Measurements from ENCODE around the gene FAM222A.

FAM222A gene

DNA sequence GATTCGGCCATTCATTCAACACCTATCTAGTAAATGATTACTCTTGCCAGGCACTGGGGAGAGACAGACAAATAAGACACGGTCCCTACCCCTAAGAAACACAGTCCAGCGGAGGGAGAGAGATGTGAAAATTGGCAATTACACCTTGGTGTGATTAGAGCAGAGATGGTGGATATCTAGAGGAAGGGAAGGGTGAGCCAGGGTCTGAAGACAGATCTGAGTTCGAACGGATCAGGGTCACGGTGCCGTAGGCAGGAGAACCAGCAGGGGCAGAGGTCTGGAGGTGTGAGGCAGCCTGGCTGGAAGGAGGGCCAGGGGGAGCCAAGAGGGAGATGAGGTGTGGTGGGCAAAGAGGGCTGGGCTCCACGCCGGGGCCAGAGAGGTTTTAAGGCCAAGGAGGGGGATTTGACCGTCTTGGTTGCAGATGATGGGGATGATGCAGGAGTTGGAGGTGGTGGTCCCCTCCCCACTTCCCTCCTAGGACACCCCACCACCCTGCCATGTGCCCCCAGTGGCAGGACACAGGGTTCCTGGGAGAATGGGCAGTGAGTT is 27.1 kb downstream of the FAM222A start:
- Histone ChIP-seq H3K4me1 (ENCODE audit: insufficient read depth, insufficient read length) (peaks cover 13% of the 10 kb centered on the region), H3K27me3 (ENCODE audit: insufficient read depth, insufficient read length) (no peaks in the 10 kb centered on the region), H3K4me3 (ENCODE audit: insufficient read length, low read depth) (no peak overlapping the region), H3K36me3 (ENCODE audit: insufficient read depth, insufficient read length, low read length) (peaks cover 5% of the 10 kb centered on the region), H3K9ac (ENCODE audit: insufficient read length, low read depth) (no peak overlapping the region), H3K9me3 (ENCODE audit: insufficient read depth, low read length) (no peaks in the 10 kb centered on the region)
- no peak for DNase-seq (ENCODE audit: low read depth, low spot score)
- TF ChIP-seq ZNF274 (IDR thresholded peaks at IDR 0.05; ENCODE audit: low read depth, low read length) = no peak
- no peak for TF ChIP-seq SUZ12 (IDR thresholded peaks at IDR 0.05; ENCODE audit: extremely low read depth, insufficient read depth, insufficient read length)
- TF ChIP-seq YY1 (IDR thresholded peaks at IDR 0.05; ENCODE audit: insufficient read depth, insufficient read length) = no peak

DNA sequence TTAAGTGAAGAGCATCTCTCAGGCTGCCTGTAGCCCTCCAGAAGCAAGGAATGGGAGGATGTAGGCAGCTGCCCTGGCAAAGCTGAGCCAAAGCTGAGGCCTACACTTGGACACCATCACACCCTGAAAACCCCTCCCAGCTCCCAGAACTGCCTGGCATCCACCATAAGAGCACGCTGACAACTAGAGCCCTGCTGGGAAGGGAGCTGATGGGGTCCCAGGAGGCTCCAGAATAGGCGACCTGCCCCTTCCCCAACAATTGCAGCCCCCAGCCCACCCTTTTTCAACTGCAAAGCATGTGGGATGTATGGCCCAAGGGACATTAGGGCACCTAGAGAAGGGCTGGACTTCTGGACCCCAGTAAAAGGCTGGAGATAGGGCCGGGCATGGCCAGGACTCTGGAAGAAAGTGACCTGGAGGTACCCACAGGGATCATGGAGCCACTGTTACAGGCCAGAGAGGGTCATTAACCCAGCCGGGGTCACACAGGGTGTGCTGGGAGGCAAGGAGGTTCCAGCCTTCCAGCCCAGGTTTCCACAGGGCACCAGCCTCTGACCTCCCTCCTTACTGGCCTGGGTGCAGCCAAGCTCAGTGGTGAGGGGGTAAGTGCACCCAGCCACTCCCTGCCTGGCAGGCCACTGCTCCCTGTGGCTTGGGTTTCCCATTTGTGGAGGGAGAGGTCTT is 27.8 kb downstream of the FAM222A start:
- no peak for DNase-seq (ENCODE audit: low read depth, low spot score)
- Histone ChIP-seq H3K4me1 (ENCODE audit: insufficient read depth, insufficient read length) (peaks cover 11% of the 10 kb centered on the region), H3K27me3 (ENCODE audit: insufficient read depth, insufficient read length) (no peaks in the 10 kb centered on the region), H3K4me3 (ENCODE audit: insufficient read length, low read depth) (no peak overlapping the region), H3K36me3 (ENCODE audit: insufficient read depth, insufficient read length, low read length) (peaks cover 5% of the 10 kb centered on the region), H3K9me3 (ENCODE audit: insufficient read depth, low read length) (no peaks in the 10 kb centered on the region), H3K9ac (ENCODE audit: insufficient read length, low read depth) (no peak overlapping the region)
- TF ChIP-seq YY1 (IDR thresholded peaks at IDR 0.05; ENCODE audit: insufficient read depth, insufficient read length) (no peak), SUZ12 (IDR thresholded peaks at IDR 0.05; ENCODE audit: extremely low read depth, insufficient read depth, insufficient read length) (no peak)

DNA sequence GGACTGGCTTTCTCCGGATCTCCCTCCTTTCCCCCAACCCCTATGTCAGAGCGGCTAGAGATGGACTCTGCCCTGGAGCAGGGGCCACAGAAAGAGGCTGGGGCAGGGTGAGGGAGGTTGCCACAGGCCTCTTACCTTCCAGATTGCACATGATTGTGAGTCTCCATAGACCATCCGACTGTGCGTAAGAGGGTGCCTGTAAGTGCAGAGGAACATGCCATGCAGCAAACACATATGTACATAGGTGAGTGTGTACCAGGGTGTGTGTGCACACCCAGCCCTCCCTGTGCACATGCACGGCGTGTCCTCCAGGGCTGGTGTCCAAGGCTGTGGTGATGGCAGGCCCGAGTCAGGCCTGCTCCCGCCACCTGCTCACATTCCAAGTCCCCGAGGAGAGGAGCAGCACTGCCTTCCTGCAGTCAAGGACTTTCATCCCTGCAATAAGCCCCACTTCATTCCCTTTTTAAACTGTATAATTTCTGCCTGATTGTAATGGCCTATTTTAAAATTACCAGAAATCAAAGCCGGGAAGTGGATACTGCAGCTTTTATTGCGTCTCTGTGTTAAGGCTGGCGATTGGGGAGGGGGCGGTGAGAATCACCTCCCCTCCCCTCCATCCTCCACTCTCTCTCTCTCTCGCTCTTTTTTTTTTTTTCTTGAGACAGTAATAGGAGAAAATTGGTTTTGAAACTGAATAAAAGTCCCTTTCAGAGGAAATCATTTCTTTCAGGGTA is 28.5 kb downstream of the FAM222A start:
- no peaks in the 10 kb centered on the region for H3K27me3 ChIP-seq (ENCODE audit: insufficient read depth, insufficient read length)
- no peak for DNase-seq (ENCODE audit: low read depth, low spot score)

DNA sequence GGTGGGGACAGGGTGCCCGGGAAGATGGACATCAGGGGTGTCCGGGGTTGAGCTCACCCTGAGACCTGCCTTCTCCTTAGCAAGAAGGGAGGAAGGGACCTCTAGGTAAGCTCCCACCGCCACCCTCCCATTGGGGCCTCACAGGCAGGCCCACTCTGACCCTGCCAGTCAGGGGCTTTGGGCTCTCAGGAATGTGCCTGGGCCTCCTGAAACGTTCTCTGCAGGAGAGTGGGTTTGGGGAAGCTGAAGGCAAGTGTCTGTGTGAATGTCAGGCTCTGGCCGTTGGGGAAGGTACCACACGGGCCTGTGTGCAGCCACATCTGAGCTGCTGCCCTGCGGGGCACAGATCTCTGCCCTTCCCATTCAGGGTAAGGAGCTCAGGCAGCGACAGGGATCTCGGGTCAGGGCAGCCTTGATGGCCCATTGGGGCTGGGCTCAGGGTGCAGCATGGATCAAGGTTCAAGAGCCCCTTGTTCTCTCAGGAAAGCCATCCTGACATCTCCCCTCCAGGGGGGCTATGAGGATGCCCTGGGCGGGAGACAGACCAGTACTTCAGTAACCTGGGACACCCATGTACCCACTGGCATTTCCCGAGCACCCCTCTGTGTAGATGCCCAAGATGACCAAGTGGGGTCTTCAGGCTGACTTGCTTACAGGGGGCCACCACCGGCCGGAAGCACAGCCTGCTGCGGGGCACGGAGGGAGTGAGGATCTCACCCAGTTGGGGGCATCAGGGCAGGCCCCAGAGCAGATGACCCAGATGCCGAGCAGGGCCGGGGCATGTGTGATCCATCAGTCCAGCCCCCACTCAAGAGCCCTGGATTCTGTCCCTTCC is 29.7 kb downstream of the FAM222A start:
- Histone ChIP-seq H3K4me1 (ENCODE audit: insufficient read depth, insufficient read length) (peaks cover 7% of the 10 kb centered on the region), H3K27me3 (ENCODE audit: insufficient read depth, insufficient read length) (no peaks in the 10 kb centered on the region), H3K4me3 (ENCODE audit: insufficient read length, low read depth) (no peak overlapping the region), H3K9ac (ENCODE audit: insufficient read length, low read depth) (peak overlapping the region; percentile 16), H3K9me3 (ENCODE audit: insufficient read depth, low read length) (no peaks in the 10 kb centered on the region), H3K36me3 (ENCODE audit: insufficient read depth, insufficient read length, low read length) (peaks cover 5% of the 10 kb centered on the region)
- no peak for DNase-seq (ENCODE audit: low read depth, low spot score)
- TF ChIP-seq YY1 (IDR thresholded peaks at IDR 0.05; ENCODE audit: insufficient read depth, insufficient read length) (no peak), SUZ12 (IDR thresholded peaks at IDR 0.05; ENCODE audit: extremely low read depth, insufficient read depth, insufficient read length) (no peak), ZNF274 (IDR thresholded peaks at IDR 0.05; ENCODE audit: low read depth, low read length) (no peak)

More for the DNA sequence above, 28.5 kb downstream of the FAM222A start:
- peaks cover 10% of the 10 kb centered on the region for H3K4me1 ChIP-seq (ENCODE audit: insufficient read depth, insufficient read length)
- TF ChIP-seq SUZ12 (IDR thresholded peaks at IDR 0.05; ENCODE audit: extremely low read depth, insufficient read depth, insufficient read length) (no peak), YY1 (IDR thresholded peaks at IDR 0.05; ENCODE audit: insufficient read depth, insufficient read length) (no peak), ZNF274 (IDR thresholded peaks at IDR 0.05; ENCODE audit: low read depth, low read length) (no peak)
- peaks cover 5% of the 10 kb centered on the region for H3K36me3 ChIP-seq (ENCODE audit: insufficient read depth, insufficient read length, low read length)
- H3K9ac ChIP-seq (ENCODE audit: insufficient read length, low read depth) = no peak overlapping the region
- no peaks in the 10 kb centered on the region for H3K9me3 ChIP-seq (ENCODE audit: insufficient read depth, low read length)
- H3K4me3 ChIP-seq (ENCODE audit: insufficient read length, low read depth) = no peak overlapping the region

DNA sequence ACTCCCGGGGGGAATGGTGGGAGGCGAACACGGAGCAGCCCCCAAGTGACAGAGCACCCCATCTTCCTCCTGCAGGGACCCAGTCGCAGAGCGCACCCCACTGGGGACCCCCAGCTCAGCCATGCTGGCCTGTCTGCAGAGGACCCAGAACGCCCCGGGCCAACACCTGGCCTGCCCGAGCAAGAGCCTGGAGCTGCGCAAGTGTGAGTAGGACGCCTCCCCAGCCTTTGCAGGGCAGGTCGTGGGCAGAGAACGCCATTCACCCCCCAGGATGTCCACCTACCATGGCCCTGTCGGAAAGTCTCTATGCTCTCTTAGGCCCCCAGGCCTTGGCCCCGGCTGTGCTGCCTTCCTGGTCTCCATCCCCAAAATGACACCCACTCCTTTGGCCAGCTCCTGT is 30.4 kb downstream of the FAM222A start:
- Histone ChIP-seq H3K4me3 (ENCODE audit: insufficient read length, low read depth) (no peak overlapping the region), H3K9ac (ENCODE audit: insufficient read length, low read depth) (no peak overlapping the region), H3K36me3 (ENCODE audit: insufficient read depth, insufficient read length, low read length) (peaks cover 5% of the 10 kb centered on the region), H3K27me3 (ENCODE audit: insufficient read depth, insufficient read length) (no peaks in the 10 kb centered on the region), H3K4me1 (ENCODE audit: insufficient read depth, insufficient read length) (peaks cover 6% of the 10 kb centered on the region), H3K9me3 (ENCODE audit: insufficient read depth, low read length) (no peaks in the 10 kb centered on the region)
- TF ChIP-seq YY1 (IDR thresholded peaks at IDR 0.05; ENCODE audit: insufficient read depth, insufficient read length) (no peak), ZNF274 (IDR thresholded peaks at IDR 0.05; ENCODE audit: low read depth, low read length) (no peak)
- no peak for DNase-seq (ENCODE audit: low read depth, low spot score)

DNA sequence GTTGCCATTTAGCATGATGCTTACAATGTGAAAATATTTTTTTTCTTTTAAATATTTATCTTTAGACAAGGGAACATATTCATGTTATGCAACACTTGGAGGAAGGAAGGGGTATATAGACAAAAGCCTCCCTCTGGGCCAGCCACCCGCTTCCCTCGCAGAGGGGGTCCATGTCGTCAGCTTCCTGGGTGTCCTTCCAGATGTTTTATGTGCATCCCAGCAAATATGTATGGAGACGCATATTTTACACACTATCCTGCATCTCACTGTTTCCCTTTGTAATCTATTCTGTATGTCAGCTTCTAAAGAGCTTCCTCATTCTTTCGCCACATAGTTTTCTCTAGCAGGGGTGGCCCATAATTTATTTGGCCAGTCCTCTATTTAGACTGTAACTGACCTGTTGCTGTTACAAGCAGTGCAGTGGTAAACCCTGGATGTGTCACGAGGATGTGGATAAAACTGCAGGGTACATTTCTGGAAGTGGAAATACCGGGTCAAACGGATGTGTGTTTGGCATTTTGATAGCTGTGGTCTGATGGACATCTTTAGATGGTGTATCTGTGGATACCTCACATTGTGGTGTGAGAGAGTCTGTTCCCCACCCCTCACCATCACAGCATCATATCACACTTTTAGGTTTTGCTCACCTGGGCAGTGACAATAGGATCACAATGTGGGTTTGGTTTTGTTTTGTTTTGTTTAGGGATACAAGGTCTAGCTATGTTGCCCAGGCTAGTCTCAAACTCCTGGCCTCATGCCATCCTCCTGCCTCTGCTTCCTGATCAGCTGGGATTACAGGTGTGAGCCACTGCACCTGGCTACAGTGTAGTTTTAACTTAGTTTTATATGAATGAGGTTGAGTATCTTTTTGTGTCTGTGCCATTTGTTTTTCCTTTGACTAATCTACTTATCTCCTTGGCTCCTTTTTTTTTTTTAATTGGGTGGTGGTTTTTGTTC is 31.6 kb downstream of the FAM222A start:
- TF ChIP-seq SUZ12 (IDR thresholded peaks at IDR 0.05; ENCODE audit: extremely low read depth, insufficient read depth, insufficient read length) (no peak), ZNF274 (IDR thresholded peaks at IDR 0.05; ENCODE audit: low read depth, low read length) (no peak), YY1 (IDR thresholded peaks at IDR 0.05; ENCODE audit: insufficient read depth, insufficient read length) (no peak)
- no peak overlapping the region for H3K4me3 ChIP-seq (ENCODE audit: insufficient read length, low read depth)
- H3K9me3 ChIP-seq (ENCODE audit: insufficient read depth, low read length) = no peaks in the 10 kb centered on the region
- no peak overlapping the region for H3K9ac ChIP-seq (ENCODE audit: insufficient read length, low read depth)
- peaks cover 5% of the 10 kb centered on the region for H3K36me3 ChIP-seq (ENCODE audit: insufficient read depth, insufficient read length, low read length)
- DNase-seq (ENCODE audit: low read depth, low spot score) = no peak
- H3K4me1 ChIP-seq (ENCODE audit: insufficient read depth, insufficient read length) = peaks cover 2% of the 10 kb centered on the region
- H3K27me3 ChIP-seq (ENCODE audit: insufficient read depth, insufficient read length) = no peaks in the 10 kb centered on the region

Measured in NT2/D1 (cell line).